ENCODE results near the gene STXBP1.

DNA sequence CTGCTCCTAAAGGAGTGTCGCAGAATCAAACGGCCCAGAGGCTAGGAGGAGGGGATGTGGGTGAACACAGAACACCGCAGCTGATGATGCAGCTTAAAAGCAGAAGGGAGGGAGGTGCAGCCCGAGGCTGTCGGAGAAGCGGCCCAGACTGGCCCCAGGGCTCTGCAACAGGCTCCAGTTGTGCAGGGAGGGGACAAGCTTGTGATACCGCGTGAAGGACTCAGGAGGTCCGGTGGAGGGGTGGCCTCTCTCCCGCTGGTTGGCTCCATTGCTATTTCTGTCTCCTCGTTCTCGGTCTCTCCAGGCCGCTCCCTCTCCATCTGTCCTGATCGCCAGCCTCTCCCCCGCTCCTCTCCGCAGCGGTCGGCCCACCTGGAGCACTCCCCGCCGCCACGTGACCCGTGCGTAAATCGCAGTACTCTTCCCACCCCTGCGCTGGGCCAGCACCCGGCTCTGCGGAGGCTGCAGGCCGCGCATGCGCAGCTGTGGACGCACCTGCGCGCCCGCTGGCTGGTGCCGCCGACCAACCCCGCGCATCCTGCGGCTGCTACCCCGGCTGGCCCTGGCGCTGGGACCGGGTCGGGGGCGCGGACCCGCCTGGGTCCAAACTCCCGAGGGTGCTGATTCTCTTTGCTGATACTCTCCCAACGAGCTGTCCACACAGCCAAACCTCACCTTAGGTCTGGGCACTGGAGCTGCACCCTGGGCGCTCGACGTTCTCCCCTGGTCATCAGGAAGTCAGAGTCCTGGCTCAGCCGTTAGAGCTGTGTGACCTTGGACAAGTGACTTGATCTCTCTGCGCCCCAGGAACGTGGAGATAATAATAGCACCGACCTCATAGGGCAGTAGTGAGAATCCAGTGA, 3.7 kb upstream of the STXBP1 start:
- TF ChIP-seq, protein P1, sequence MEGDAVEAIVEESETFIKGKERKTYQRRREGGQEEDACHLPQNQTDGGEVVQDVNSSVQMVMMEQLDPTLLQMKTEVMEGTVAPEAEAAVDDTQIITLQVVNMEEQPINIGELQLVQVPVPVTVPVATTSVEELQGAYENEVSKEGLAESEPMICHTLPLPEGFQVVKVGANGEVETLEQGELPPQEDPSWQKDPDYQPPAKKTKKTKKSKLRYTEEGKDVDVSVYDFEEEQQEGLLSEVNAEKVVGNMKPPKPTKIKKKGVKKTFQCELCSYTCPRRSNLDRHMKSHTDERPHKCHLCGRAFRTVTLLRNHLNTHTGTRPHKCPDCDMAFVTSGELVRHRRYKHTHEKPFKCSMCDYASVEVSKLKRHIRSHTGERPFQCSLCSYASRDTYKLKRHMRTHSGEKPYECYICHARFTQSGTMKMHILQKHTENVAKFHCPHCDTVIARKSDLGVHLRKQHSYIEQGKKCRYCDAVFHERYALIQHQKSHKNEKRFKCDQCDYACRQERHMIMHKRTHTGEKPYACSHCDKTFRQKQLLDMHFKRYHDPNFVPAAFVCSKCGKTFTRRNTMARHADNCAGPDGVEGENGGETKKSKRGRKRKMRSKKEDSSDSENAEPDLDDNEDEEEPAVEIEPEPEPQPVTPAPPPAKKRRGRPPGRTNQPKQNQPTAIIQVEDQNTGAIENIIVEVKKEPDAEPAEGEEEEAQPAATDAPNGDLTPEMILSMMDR (IDR thresholded peaks at IDR 0.05) = peak in 1 of 4 experiments; percentile 6
- TF ChIP-seq POLR2AphosphoS5 (IDR thresholded peaks at IDR 0.05) = peak; percentile 64
